Amygdala (tissue), 56 donors: ENCODE data around the gene XRCC5.

Experiments
- DNase-seq, 56 donors: peaks; one replicate each; lab custom pipeline; 2025; lab: John Stamatoyannopoulos, UW

XRCC5 gene

DNA sequence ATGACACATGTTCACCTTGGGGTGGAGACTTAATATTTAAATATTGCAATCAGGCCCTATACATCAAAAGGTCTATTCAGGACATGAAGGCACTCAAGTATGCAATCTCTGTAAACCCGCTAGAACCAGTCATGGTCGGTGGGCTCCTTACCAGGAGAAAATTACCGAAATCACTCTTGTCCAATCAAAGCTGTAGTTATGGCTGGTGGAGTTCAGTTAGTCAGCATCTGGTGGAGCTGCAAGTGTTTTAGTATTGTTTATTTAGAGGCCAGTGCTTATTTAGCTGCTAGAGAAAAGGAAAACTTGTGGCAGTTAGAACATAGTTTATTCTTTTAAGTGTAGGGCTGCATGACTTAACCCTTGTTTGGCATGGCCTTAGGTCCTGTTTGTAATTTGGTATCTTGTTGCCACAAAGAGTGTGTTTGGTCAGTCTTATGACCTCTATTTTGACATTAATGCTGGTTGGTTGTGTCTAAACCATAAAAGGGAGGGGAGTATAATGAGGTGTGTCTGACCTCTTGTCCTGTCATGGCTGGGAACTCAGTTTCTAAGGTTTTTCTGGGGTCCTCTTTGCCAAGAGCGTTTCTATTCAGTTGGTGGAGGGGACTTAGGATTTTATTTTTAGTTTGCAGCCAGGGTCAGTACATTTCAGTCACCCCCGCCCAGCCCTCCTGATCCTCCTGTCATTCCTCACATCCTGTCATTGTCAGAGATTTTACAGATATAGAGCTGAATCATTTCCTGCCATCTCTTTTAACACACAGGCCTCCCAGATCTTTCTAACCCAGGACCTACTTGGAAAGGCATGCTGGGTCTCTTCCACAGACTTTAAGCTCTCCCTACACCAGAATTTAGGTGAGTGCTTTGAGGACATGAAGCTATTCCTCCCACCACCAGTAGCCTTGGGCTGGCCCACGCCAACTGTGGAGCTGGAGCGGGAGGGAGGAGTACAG is 108.1 kb downstream of the XRCC5 start:
- peak in 1 of 56 donors; percentile 1 for DNase-seq

DNA sequence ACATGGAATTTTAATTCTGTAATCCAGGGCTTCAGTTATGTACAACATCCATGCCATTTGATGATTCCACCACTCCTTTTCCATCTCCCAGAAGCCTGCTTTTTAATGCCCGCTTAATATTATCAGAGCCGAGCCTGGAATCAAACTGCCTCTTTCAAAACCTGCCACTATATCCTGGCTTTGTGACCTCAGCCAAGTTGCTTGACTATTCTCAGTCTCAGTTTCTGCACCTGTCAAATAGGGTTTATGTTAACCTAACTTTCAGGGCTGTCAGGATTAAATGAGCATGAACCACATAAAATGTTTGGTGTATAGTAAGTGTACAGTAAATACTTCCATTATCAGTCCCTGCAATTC is 108.7 kb downstream of the XRCC5 start:
- no peak for DNase-seq

DNA sequence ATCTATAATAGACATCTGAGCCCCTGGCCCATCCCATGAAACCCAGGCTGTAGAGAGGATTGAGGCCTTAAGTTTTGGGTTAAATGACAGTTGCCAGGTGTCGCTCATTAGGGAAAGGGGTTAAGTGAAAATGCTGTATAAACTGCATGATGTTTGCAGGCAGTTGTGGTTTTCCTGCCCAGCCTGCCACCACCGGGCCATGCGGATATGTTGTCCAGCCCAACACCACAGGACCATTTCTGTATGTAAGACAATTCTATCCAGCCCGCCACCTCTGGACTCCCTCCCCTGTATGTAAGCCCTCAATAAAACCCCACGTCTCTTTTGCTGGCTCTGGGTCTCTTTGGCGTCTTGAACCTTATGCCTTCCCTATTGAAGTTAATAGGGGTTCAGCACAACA is 110.7 kb downstream of the XRCC5 start:
- no peak for DNase-seq

DNA sequence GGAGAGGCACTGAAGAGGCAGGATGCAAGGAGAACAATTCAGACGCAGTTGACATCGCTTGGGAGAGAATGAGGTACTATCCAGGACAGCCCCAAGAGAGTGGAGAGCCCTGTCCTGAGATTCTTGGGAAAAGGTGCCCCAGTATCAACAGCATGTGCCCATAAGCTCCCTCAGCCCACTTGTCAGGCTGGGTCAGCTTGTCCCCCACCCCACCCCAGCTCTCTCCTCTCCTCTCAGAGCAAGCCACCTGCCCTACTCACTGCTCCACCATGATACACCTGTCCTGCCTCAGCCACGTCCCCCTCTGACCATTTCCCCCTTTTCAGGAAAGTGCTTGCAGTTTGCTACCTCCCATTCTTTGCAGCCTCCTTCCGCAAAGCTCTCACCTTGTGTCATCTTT is 111.8 kb downstream of the XRCC5 start:
- no peak for DNase-seq

DNA sequence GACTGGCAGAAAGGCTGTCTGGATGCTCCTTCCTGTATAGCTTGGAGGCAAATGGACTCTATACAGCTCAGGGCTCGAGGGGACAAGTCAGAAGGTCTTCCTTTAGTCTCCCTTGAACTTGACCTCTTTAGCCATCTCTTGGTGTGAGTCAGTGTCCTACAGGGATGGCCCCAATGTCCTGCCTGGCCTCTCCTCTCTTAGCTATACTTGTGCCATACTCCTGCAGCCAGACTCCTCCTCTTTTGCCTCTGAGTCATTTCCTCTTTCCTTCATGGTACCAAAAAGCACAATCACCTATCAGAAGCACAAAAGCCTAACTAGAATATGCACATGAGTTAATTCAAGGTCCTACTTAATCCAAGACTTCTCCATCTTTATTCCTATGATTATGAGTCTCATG is 112.7 kb downstream of the XRCC5 start:
- DNase-seq, result no peak

DNA sequence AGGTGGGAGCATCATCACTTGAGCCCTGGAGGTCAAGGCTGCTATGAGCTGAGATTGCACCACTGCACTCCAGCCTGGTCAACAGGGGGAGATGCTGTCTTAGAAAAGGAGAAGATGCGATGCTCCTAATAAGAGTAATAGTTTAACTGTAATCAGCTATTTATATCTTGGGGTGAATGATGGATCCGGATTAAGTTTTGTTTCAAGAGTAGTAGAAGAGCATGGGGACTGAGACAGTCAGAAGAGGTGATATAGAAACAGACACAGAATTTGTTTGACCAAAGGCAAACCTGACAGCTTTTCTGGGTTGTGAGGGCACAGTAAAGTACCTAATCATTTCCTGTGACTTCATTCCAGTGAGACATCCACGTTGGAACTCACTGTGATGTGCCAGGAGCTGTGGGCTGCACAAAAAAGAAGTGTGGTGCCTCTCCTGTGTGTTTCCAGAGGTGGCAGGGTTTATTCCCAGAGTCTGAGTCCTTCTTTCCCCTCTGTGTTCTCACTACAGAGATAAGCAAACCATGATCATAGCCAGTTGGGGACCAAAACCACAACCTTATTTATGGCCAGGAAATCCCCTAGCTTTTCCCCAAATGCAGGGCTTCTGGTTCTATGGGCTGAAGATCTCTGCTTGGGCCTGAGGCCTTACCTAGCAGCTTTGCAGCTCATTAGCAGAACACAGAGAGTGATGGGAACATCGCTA is 113.7 kb downstream of the XRCC5 start:
- no peak for DNase-seq

DNA sequence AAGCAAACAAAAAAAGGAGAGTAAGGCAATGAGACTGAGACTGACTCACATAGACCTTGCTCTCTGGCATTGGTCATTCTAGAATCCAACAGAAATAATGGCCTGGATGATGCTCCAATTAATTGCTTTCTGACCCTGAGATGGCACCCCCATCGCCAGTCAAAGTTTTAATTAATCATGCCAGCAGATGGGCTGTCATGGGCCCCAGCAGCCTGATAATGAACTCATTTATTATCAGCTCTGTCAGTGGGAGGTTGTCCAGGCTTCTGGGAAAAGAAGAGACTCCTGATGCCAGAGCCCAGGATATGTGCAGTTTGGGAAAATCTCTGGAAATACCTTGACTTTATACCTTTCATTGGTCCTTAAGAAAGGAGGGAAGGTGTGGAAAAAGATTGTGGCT is 115.2 kb downstream of the XRCC5 start:
- no peak for DNase-seq

DNA sequence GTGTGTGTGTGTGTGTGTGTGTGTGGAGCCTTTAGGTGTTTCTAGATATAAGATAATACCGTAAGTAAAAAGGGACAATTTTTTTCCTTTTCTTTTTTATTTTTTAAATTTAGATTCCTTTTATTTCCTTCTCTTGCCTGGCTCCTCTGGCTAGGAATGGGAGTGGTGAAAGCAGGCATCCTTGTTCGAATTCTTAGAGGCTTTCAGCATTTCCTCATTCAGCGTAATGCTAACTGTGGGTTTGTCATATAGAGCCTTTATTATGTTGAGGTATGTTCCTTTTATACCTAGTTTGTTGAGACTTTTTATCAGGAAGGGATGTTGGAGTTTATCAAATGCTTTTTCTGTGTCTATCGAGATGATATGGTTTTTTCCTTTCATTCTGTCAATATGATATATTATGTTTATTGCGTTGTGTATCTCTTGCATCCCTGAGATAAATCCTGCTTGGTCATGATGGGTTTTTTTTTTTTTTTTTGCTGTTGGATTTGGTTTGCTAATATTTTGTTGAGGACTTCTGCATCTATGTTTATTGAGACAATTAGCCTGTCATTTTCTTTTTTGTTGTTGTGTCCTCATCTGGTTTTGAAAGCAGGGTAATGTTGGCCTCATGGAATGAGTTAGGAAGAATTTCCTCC is 120.2 kb downstream of the XRCC5 start:
- no peak for DNase-seq

DNA sequence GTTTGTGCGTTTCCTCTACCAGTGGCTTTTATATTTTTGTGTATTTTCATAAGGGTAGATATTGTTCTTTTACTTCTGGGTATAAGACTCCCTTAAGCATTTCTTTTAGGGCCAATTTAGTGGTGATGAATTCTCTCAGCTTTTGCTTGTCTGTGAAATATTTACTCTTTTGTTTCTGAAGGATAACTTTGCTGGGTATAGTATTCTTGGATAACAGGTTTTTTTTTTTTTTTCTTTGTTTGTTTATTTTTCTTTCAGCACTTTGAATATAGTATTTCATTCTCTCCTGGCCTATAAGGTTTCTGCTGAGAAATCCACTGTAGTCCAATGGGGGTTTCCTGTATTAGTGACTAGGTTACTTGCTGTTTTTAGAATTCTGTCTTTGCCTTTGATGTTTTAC is 122.7 kb downstream of the XRCC5 start:
- DNase-seq, result no peak

DNA sequence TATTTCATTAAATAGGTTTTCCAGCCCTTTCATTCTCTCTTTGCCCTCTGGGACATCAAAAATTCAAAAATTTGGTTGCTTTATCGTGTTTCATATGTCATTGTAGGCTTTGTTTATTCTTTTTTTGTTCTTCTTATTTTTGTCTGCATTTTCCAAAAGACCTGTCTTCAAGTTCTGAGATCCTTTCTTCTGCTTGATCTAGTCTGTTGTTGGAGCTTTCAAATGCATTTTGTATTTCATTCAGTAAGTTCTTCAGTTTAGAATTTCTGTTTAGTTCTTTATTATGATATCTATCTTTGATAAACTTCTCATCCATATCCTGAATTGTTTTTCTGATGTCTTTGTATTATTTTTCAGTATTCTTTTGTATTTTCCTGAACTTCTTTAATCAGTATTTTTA is 123.6 kb downstream of the XRCC5 start:
- no peak for DNase-seq

DNA sequence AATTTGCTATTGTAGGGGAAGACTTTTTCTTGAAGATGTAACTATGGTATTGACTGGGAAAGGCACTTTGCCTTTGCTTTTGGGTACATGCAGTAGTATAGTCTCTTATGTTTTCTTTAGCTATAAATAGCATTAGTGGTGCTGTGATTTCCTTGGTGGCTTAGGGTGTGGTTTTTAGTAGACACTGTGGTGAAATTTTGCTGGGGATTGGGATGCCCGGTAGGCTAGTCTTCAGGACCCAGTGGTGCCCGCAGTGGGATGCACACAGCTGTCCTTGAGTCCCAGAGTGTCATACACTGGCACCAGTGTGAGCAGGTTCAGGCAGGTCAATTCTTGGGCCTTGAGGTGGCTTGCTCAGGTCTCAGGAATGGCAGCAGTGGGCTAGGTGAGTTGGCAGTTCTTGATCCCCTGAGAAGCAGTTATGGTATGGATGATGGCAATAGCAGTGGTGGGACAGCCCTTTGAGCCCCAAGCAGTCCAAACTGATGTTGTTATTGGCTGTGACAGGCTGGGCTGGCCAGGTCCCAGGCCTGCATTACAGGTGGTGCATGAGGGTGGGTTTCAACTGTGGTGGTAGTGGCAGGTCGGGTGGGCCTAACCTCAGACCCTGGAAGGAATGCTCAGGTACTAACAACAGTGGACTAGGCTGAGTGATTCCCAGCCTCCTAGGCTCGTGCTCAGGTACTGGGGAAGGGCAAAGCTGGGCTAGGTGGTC is 124.3 kb downstream of the XRCC5 start:
- no peak for DNase-seq

DNA sequence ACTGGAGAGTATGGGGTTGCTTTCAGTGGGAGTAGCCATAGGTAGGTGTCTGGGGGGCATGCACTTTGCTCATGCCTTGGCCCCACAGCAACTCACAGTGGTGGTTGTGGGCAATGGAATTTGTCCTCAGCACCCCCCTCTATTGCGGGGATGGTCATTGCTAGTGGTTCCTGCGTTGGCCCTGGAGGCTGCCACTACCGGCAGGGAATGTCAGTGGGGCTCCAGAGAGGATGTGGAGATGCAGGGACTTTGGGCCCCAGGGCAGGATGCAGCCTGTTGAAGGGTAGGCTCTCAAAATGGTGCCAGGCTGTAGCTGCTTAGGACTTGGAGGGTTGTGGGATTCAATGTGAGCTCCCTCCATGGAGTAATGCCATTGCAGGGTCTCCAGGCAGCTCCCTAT is 125.0 kb downstream of the XRCC5 start:
- DNase-seq, result no peak

DNA sequence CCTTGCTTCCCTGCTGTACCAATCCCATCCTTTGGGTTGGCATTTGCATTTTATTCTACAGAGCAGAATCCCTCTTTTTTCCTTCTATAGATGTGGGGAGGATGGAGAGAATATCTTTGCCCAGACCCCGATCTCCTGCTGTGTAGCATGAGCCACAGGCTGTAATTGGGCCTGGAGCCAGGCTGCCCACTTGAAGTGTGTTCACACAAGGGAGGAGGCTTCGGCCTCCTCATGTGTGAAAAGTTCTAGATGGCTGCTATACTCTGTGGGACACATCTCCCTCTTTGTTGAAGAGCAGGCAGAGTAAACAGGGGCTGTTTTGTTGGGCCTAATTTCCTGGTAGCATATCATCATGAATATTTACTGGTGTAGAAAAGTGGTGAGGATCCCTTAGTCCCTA is 126.3 kb downstream of the XRCC5 start:
- no peak for DNase-seq

DNA sequence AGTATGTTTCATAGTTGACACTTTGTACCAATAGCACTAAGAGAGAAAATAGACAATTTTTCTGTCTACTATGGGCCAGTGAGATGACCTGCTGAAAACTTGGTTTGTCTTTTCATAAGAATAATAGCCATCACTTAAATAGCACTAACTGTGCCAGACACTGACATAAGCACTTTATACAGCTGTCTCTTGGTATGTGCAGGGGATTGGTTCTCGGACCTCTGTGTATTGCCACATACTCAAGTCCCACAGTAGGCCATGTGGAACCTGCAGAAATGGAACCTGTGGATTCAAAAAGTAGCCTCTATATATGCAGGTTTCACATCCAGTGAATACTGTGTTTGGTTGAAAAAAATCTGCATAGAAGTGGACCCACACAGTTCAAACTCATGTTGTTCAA is 126.7 kb downstream of the XRCC5 start:
- DNase-seq, result no peak

DNA sequence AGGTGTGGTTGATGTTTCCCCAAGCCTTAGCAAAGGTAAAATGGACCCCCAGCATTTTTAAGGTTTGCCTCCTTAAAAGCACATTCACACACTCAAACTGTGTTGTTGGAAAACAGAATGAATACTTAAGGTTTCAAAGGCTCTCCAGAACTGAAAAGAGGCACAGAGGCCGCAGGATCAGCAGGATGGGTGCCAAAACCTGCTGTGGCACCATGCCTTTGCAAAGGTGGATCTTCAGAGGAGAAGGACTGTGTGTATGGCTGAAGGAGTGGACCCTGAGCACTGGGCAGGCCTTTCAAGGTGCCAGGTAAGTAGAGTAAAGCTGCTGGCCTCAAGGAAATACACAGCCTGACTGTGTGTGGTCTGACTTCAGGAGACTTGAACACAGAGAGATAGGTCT is 127.3 kb downstream of the XRCC5 start:
- DNase-seq, result no peak

DNA sequence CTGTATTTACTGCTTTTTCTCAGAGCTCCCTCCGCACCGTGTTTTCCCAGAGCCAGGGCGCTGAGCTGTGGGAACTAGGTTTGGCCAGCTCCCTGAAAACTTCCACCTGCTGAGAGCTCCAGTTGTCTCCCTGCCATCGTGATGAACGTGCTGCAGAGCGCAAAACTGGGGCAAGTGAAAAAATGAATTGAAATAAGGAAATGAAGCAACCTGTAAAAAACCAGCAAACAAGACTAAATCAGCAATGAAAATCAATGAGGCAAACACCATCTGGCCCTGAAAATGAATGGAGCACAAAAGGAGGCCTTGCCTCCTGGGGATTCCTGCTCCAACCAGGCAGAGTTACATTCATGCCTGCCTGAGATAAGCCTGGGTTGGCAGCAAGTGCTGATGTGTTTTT is 133.2 kb downstream of the XRCC5 start:
- peak in 2 of 56 donors; percentile 2 to 11 for DNase-seq

DNA sequence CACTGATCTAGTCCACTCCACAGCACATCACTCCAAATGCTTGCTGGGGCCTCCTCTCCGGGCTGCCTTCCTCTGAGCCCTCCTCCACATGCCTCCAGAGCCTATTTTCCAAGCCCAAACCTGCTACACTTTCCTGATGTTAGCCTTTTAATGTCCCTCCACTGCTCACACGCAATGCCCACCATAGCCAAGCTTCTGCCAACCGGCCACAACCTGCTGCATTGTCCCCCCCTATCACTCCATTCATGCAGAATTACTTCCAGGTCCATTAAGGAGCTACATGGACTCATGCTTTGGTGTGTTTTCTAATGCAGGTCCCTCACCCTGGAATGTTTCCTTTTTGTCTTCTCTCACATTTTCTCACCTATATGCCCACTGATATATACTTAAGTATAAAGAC is 133.9 kb downstream of the XRCC5 start:
- no peak for DNase-seq

DNA sequence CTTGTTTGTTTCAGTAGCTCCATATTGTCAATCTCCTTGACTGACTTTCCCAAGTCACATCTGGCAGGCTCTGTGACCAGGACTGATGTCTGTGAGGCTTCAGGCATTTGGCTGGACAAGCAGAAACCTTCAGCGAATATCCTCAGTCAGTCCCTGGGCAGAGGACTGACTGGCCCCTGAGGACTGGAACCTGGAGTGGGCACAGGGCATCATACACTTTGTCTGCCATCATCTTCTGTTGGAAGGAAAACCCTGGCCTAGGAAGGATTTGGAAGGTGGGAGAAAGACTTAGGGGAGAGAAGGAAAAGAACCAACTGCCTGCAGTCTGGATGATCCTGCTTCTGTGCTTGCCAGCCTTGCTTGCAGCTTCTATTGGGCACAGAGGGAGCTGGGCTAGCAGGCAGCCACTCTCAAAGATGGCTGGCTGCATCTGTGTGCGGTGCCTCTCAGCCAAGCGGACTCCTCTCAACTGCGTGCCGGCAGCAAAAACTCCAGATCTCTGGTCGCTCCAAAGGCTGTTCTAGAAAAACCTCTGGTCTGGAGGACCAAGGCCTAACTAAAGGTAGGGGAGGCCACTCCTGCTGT is 136.3 kb downstream of the XRCC5 start:
- no peak for DNase-seq

DNA sequence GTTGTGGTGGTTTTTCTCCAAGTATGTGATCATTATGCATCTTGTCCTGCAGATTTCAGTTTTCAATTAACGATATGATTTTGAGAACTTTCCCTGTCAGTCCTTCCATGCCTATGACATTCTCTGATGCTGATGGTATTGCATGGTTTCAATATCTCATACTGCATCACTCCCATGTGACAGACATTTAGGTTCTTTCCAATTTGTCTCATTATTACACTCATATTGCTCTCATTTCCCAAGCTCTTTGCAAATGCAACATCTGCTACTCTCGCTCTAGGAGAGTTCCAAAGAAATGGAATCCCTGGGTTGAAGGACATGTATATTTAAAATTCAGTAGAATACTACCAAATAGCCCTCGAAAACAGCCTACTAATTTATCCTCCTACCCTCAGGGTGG is 137.6 kb downstream of the XRCC5 start:
- DNase-seq, result no peak
